Ishikawa (cell line): ENCODE measurements around the gene CHMP2A.

Experiments
- CREB1 ChIP-seq: IDR thresholded peaks from 2 replicates; pipeline ENCODE4 v1.6.1; 2012; ENCODE audit warnings: low read depth
- EGR1 ChIP-seq: IDR thresholded peaks from 2 replicates; pipeline ENCODE4 v1.6.1; 2012
- EP300 ChIP-seq: IDR thresholded peaks from 2 replicates; pipeline ENCODE4 v1.6.1; 2012; ENCODE audit warnings: borderline replicate concordance
- FOXM1 ChIP-seq: IDR thresholded peaks from 2 replicates; pipeline ENCODE4 v1.6.1; 2012; ENCODE audit warnings: low read depth, borderline replicate concordance
- MAX ChIP-seq: IDR thresholded peaks from 2 replicates; pipeline ENCODE4 v1.6.1; 2012
- NFIC ChIP-seq: IDR thresholded peaks from 2 replicates; pipeline ENCODE4 v1.6.1; 2012
- RAD21 ChIP-seq: IDR thresholded peaks from 2 replicates; pipeline ENCODE4 v1.6.1; 2012; ENCODE audit warnings: low read depth
- REST ChIP-seq: IDR thresholded peaks from 2 replicates; pipeline ENCODE4 v1.6.1; 2012; ENCODE audit warnings: low read depth, mild to moderate bottlenecking
- YY1 ChIP-seq: IDR thresholded peaks from 2 replicates; pipeline ENCODE4 v1.6.1; 2012; ENCODE audit warnings: low read depth
- ZBTB7A ChIP-seq: IDR thresholded peaks from 2 replicates; pipeline ENCODE4 v1.6.1; 2012; ENCODE audit warnings: low read depth

- TF ChIP-seq CREB1 (no peak), NFIC (no peak), YY1 (no peak), FOXM1 (no peak), RAD21 (no peak), REST (no peak), EGR1 (no peak), EP300 (no peak), ZBTB7A (no peak), MAX (no peak)
These were observed 7.3 kb downstream of the CHMP2A start for GRCh38 chr19:58547323-58548312.
